Measurements from ENCODE around the gene DGKI.

Gene DGKI

GRCh38 chr7:137871170-137871915, 24.6 kb upstream of the DGKI start:
- DNase-seq: no peak

- DNase-seq: no peak
These were observed 23.9 kb upstream of the DGKI start for GRCh38 chr7:137870684-137871083.

- DNase-seq: no peak
These were observed 23.3 kb upstream of the DGKI start for GRCh38 chr7:137870078-137870477.

- DNase-seq: no peak
These were observed 22.5 kb upstream of the DGKI start for GRCh38 chr7:137869260-137869659.

GRCh38 chr7:137867289-137867688, 20.5 kb upstream of the DGKI start:
- no peak for DNase-seq

- DNase-seq: no peak
These were observed 19.0 kb upstream of the DGKI start for GRCh38 chr7:137865764-137866163.

- DNase-seq: no peak
These were observed 16.2 kb upstream of the DGKI start for GRCh38 chr7:137862964-137863363.

- DNase-seq: no peak
These were observed 15.6 kb upstream of the DGKI start for GRCh38 chr7:137862358-137862757.

GRCh38 chr7:137860542-137860941, 13.8 kb upstream of the DGKI start:
- DNase-seq: no peak

GRCh38 chr7:137853053-137853452, 6.3 kb upstream of the DGKI start:
- DNase-seq: no peak

GRCh38 chr7:137852108-137852507, 5.3 kb upstream of the DGKI start:
- DNase-seq: no peak

- no peak for DNase-seq
These were observed 4.5 kb upstream of the DGKI start for GRCh38 chr7:137850972-137851945.

- DNase-seq: no peak
These were observed 3.8 kb upstream of the DGKI start for GRCh38 chr7:137850571-137850970.

- DNase-seq: no peak
These were observed 1.3 kb upstream of the DGKI start for GRCh38 chr7:137848095-137848494.

- DNase-seq: no peak
These were observed 835 bp upstream of the DGKI start for GRCh38 chr7:137847568-137848050.

GRCh38 chr7:137846549-137846826, 286 bp downstream of the DGKI start:
- no peak for DNase-seq

GRCh38 chr7:137844677-137845425, 1.9 kb downstream of the DGKI start:
- no peak for DNase-seq

- no peak for DNase-seq
These were observed 6.6 kb downstream of the DGKI start for GRCh38 chr7:137839903-137840779.

GRCh38 chr7:137838706-137839315, 8.0 kb downstream of the DGKI start:
- no peak for DNase-seq

- DNase-seq: no peak
These were observed 10.2 kb downstream of the DGKI start for GRCh38 chr7:137836541-137836940.

GRCh38 chr7:137836113-137836509, 10.7 kb downstream of the DGKI start:
- DNase-seq: no peak

Measured in activated T-cell treated with anti-CD3 and anti-CD28 coated beads for 4 hours (primary cell).